Activated CD4-positive, alpha-beta memory T cell treated with anti-CD3 and anti-CD28 coated beads for 36 hours (primary cell): ENCODE data around the gene EVA1A. TPM values are rescaled to one million over a fixed set of nuclear protein-coding genes. Genes with fewer than 3 reads are reported as not detected.

Source experiments
- CTCF ChIA-PET: fragments of 350-600 bp; sonication (Branson Sonifier 250); formaldehyde crosslinking; loops from one replicate; lab custom pipeline; 2021; ENCODE audit warnings: antibody characterized with exemption, inconsistent platforms; lab: Charles Lee
- POLR2A ChIA-PET: fragments of 350-600 bp; sonication (Branson Sonifier 250); formaldehyde crosslinking; loops from one replicate; lab custom pipeline; 2021; ENCODE audit warnings: antibody characterized with exemption; lab: Charles Lee
- DNase-seq: peaks from one replicate; pipeline ENCODE4 v3.0.0-alpha.2; 2020
- H3K27ac Mint-ChIP-seq: one replicate; pipeline ENCODE4 v1.8.0; 2021; ENCODE audit warnings: mixed read lengths
- H3K27me3 Mint-ChIP-seq: one replicate; pipeline ENCODE4 v1.8.0; 2021; ENCODE audit warnings: mixed read lengths
- H3K36me3 Mint-ChIP-seq: one replicate; pipeline ENCODE4 v1.8.0; 2021; ENCODE audit warnings: mixed read lengths
- H3K4me1 Mint-ChIP-seq: one replicate; pipeline ENCODE4 v1.8.0; 2021; ENCODE audit warnings: low read depth, mixed read lengths
- H3K4me3 Mint-ChIP-seq: one replicate; pipeline ENCODE4 v1.8.0; 2021; ENCODE audit warnings: mild to moderate bottlenecking, mixed read lengths
- H3K9me3 Mint-ChIP-seq: one replicate; pipeline ENCODE4 v1.8.0; 2021; ENCODE audit warnings: mixed read lengths
- intact Hi-C: fragments of 100-400 bp; cut with micrococcal nuclease; formaldehyde crosslinking; loops from one replicate; pipeline ENCODE4 v1.15.1; 2023
- total RNA-seq, 2 experiments: library from RNA; stranded (reverse); gene quantifications; one replicate each; pipeline ENCODE4 v1.2.3, GENCODE V29; 2021

Gene EVA1A
- total RNA-seq, 2 experiments from 2014 or later: not detected

DNA sequence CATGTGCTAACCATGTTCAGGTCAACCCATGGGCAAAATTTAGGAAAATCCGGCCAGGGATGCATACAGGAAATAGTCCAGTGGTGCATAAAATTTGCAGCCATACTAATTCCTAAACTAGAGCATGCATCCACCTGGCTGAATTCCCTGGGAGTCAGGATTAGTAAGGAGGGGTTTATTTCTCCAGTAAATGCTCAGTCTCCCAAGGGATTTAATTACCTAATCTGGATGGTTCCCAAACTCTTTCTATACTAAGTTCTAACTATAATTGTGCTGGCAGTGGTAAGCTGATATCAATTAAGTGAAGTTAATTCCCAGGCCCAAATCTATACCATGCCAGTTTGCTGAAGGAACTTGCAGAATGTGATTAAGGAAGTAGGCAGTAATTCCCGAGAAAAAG lies 26.2 kb upstream of the EVA1A start:
- intact Hi-C loops: no loop called here
- H3K36me3 Mint-ChIP-seq: no peaks in the 10 kb centered on the region
- peaks cover 8% of the 10 kb centered on the region for H3K27me3 Mint-ChIP-seq
- no peaks in the 10 kb centered on the region for H3K4me1 Mint-ChIP-seq
- ChIA-PET CTCF (no interaction called here), POLR2A (no interaction called here)
- no peak for DNase-seq
- H3K4me3 Mint-ChIP-seq: no peak overlapping the region
- peaks cover 5% of the 10 kb centered on the region for H3K9me3 Mint-ChIP-seq
- no peak overlapping the region for H3K27ac Mint-ChIP-seq

DNA sequence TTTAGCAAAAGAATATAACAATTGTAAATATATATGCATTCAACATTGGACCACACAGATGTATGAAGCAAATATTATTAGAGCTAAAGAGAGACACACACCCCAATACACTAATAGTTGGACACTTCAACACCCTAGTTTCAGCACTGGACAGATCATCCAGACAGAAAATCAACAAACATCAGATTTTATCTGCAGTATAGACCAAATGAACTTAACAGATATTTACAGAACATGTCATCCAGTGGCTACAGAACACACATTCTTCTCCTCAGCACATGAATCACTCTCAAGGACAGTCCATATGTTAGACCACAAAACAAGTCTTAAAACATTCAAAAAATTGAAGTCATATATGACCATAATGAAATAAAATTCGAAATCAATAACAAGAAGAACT lies 22.1 kb upstream of the EVA1A start:
- no peak overlapping the region for H3K27ac Mint-ChIP-seq
- no peaks in the 10 kb centered on the region for H3K9me3 Mint-ChIP-seq
- no peaks in the 10 kb centered on the region for H3K4me1 Mint-ChIP-seq
- ChIA-PET CTCF (no interaction called here), POLR2A (no interaction called here)
- no peak overlapping the region for H3K4me3 Mint-ChIP-seq
- H3K27me3 Mint-ChIP-seq: peaks cover 19% of the 10 kb centered on the region
- intact Hi-C loops: no loop called here
- no peak for DNase-seq
- H3K36me3 Mint-ChIP-seq: no peaks in the 10 kb centered on the region

- H3K27me3 Mint-ChIP-seq: peaks cover 19% of the 10 kb centered on the region
- intact Hi-C loops: no loop called here
- H3K36me3 Mint-ChIP-seq: no peaks in the 10 kb centered on the region
- H3K4me3 Mint-ChIP-seq: no peak overlapping the region
- no peak for DNase-seq
- H3K27ac Mint-ChIP-seq: no peak overlapping the region
- ChIA-PET CTCF (no interaction called here), POLR2A (no interaction called here)
- peaks cover under 1% of the 10 kb centered on the region for H3K9me3 Mint-ChIP-seq
- H3K4me1 Mint-ChIP-seq: no peaks in the 10 kb centered on the region
Observed at GRCh38 chr2:75580606-75581005, 19.9 kb upstream of the EVA1A start.

GRCh38 chr2:75580156-75580555 lies 19.4 kb upstream of the EVA1A start:
- H3K27me3 Mint-ChIP-seq: peaks cover 19% of the 10 kb centered on the region
- POLR2A ChIA-PET: no interaction called here
- DNase-seq: no peak
- H3K36me3 Mint-ChIP-seq: no peaks in the 10 kb centered on the region
- intact Hi-C loops: no loop called here
- H3K4me1 Mint-ChIP-seq: no peaks in the 10 kb centered on the region
- CTCF ChIA-PET: no interaction called here
- H3K4me3 Mint-ChIP-seq: no peak overlapping the region
- peaks cover 3% of the 10 kb centered on the region for H3K9me3 Mint-ChIP-seq
- H3K27ac Mint-ChIP-seq: no peak overlapping the region

GRCh38 chr2:75579186-75579585 lies 18.4 kb upstream of the EVA1A start:
- Mint-ChIP-seq H3K9me3 (peaks cover 3% of the 10 kb centered on the region), H3K27ac (no peak overlapping the region), H3K27me3 (peaks cover 19% of the 10 kb centered on the region), H3K4me1 (no peaks in the 10 kb centered on the region), H3K4me3 (no peak overlapping the region), H3K36me3 (no peaks in the 10 kb centered on the region)
- DNase-seq: no peak
- intact Hi-C loops: no loop called here
- POLR2A ChIA-PET: no interaction called here
- CTCF ChIA-PET: interaction anchor here (1.0 kb wide), 1 partner anchor 29 kb away, joined by 3 read pairs; no protein-coding TSS in a partner anchor

GRCh38 chr2:75577280-75577679 lies 16.5 kb upstream of the EVA1A start:
- H3K27me3 Mint-ChIP-seq: peaks cover 22% of the 10 kb centered on the region
- H3K9me3 Mint-ChIP-seq: peaks cover 3% of the 10 kb centered on the region
- ChIA-PET CTCF (no interaction called here), POLR2A (no interaction called here)
- no peak for DNase-seq
- H3K27ac Mint-ChIP-seq: no peak overlapping the region
- no peaks in the 10 kb centered on the region for H3K4me1 Mint-ChIP-seq
- no peaks in the 10 kb centered on the region for H3K36me3 Mint-ChIP-seq
- no peak overlapping the region for H3K4me3 Mint-ChIP-seq
- intact Hi-C loops: no loop called here

GRCh38 chr2:75574106-75574505 lies 13.4 kb upstream of the EVA1A start:
- Mint-ChIP-seq H3K4me1 (peaks cover 4% of the 10 kb centered on the region), H3K4me3 (no peak overlapping the region), H3K27me3 (peaks cover 29% of the 10 kb centered on the region), H3K27ac (no peak overlapping the region), H3K36me3 (no peaks in the 10 kb centered on the region), H3K9me3 (peaks cover 3% of the 10 kb centered on the region)
- CTCF ChIA-PET: interaction anchor here (0.6 kb wide), 1 partner anchor 26 kb away, joined by 3 read pairs; no protein-coding TSS in a partner anchor
- intact Hi-C loops: no loop called here
- POLR2A ChIA-PET: no interaction called here
- DNase-seq: no peak

DNA sequence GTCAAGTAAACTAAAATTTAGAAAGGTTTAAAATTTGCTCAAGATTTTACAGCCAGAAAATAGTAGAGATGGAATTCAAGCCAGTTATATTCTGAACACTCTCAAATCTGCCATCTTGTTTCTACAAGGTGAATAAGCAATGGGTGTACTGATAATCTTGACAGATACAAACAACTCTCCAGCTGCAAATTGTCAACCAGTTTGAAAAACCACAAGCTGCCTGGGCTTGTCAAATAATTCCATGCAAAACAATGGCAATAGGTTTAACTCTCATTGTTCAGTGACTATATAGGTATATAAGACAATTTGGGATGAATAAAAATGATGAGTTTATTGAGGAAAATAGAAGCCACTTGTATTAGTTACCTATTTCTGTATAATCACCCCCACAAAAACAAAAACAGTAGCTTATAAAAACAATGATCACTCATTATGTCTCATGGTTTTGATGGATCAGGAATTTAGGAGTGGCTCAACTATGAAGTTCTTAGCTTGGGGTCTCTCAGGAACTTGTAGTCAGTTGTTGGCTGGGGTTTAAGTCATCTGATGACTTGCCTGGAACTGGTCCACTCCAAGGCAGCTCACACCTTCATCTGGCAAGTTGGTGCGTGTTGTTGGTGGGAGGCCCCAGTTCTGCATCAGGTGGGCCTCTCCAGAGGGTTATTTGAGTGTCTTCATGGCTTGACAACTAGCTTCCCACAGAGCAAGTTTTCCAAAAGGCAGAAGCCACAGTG lies 12.6 kb upstream of the EVA1A start:
- CTCF ChIA-PET: no interaction called here
- H3K4me3 Mint-ChIP-seq: no peak overlapping the region

DNA sequence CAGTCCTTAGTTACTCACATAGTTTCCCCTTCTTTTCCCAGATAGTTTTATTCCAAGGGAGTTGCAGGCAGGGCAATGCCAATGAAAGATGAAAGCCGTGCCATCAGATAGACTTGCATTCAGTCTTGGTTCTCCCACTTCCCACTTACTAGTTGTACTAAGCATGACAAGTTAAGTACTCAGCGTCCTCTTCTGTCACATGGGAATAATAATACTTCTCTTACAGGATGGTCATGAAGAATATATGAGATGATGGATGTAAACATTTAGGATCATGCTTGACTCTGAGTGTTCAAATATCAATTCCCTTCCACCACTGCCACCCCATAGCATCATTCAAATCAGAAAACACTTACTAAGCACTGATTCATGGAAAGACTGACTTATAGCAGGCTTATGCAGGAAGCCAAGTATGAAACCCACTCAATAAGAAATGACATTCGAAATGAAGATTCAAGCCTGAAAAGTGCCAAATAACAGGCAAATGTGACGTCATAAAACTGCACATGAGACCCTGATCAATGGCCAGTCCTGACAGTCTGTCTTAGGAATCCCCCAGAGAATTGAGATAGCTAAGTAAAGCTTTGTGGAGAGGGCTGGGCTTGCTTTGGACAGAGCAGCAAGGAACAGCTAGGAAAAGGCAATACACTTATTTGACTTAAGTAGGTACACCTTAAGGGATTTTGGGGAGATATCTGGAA lies 11.1 kb upstream of the EVA1A start:
- intact Hi-C loops: no loop called here
- Mint-ChIP-seq H3K4me3 (no peak overlapping the region), H3K27me3 (peaks cover 35% of the 10 kb centered on the region), H3K36me3 (no peaks in the 10 kb centered on the region), H3K9me3 (peaks cover 3% of the 10 kb centered on the region), H3K27ac (no peak overlapping the region), H3K4me1 (peaks cover 4% of the 10 kb centered on the region)
- POLR2A ChIA-PET: no interaction called here
- CTCF ChIA-PET: interaction anchor here (0.6 kb wide), 1 partner anchor 412 kb away, joined by 3 read pairs; no protein-coding TSS in a partner anchor
- DNase-seq: no peak

More for the DNA sequence above, 12.6 kb upstream of the EVA1A start:
- Mint-ChIP-seq H3K27me3 (peaks cover 31% of the 10 kb centered on the region), H3K27ac (no peak overlapping the region), H3K36me3 (no peaks in the 10 kb centered on the region), H3K9me3 (peaks cover 3% of the 10 kb centered on the region), H3K4me1 (peaks cover 4% of the 10 kb centered on the region)
- POLR2A ChIA-PET: no interaction called here
- intact Hi-C loops: no loop called here
- no peak for DNase-seq

DNA sequence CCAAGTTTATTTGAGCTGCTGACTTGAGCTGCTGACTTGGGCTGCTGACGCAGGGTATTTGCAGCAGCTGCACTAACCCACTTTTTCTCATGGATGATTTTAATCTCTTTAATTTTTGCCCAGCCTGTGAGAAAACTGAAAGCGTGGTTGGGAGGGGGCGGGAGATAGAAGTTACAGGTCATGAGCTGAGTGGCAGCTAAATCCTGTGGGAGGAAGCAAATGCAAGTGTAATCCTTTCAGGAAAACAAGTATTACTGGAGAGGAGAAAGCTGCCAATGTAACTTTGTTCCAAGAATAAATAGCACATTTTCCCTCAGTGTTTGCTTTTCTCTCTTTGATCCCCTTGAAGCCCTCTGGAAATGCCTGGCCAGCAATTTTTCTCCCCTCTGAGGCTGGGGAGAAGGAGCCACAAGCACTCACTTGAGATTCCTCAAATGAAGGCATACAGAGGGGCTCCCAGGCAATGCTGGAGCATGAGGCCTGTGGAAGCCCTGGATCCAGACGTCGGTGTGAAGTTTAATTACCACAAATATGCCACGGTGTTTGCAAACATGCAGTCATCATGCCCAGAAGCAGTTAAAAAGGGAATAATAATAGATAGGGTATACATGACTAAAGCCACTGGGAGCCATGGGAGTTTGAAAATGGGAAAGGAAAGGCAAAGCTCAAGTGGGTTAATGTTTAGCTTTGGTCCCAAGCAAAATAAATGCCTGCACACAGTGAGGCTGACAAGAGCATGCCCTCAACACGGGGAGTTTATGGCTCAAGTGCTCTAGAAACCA lies 10.4 kb upstream of the EVA1A start:
- peaks cover 3% of the 10 kb centered on the region for H3K9me3 Mint-ChIP-seq
- H3K4me3 Mint-ChIP-seq: no peak overlapping the region
- H3K27ac Mint-ChIP-seq: no peak overlapping the region
- peaks cover 4% of the 10 kb centered on the region for H3K4me1 Mint-ChIP-seq
- intact Hi-C loops: no loop called here
- POLR2A ChIA-PET: no interaction called here
- no peak for DNase-seq
- CTCF ChIA-PET: no interaction called here
- peaks cover 32% of the 10 kb centered on the region for H3K27me3 Mint-ChIP-seq
- no peaks in the 10 kb centered on the region for H3K36me3 Mint-ChIP-seq

GRCh38 chr2:75570024-75570947 lies 9.5 kb upstream of the EVA1A start:
- intact Hi-C loops: no loop called here
- Mint-ChIP-seq H3K4me3 (no peak overlapping the region), H3K27ac (no peak overlapping the region), H3K4me1 (peaks cover 4% of the 10 kb centered on the region), H3K36me3 (no peaks in the 10 kb centered on the region), H3K9me3 (no peaks in the 10 kb centered on the region), H3K27me3 (peaks cover 35% of the 10 kb centered on the region)
- no peak for DNase-seq
- ChIA-PET POLR2A (no interaction called here), CTCF (interaction anchor here (0.6 kb wide), 1 partner anchor 58 kb away, joined by 3 read pairs; no protein-coding TSS in a partner anchor)
